K562 (cell line): Measurements from ENCODE around the gene INO80D. TPM values are rescaled to one million over a fixed set of nuclear protein-coding genes. Genes with fewer than 3 reads are reported as not detected.

Experiments used
- ATAC-seq: fragments of 200-7000 bp; cut with Tn5 transposase; 3 replicates; pipeline ENCODE4 v1.9.1; 2020; ENCODE audit warnings: moderate library complexity
- BruUV-seq: library from RNA; stranded (reverse); fragments of 400-500 nt; replicated peaks from 2 replicates; lab custom pipeline; 2021; lab: Mats Ljungman, UMichigan
- CTCF ChIA-PET: fragments of 300-600 bp; formaldehyde crosslinking; extraction: SDS; loops from one replicate; lab custom pipeline; 2021; ENCODE audit warnings: low intra/inter-chr PET ratio; lab: Yijun Ruan, JAX
- POLR2A ChIA-PET: fragments of 300-600, 350-650 bp; sonication (Branson Sonifier 250); formaldehyde crosslinking; extraction: SDS; loops from one replicate; lab custom pipeline; 2021; ENCODE audit warnings: antibody characterized with exemption, inconsistent platforms; lab: Yijun Ruan, JAX
- DNase-seq, 4 experiments: peaks; one replicate each; pipeline versions ENCODE4 v3.0.0 to v3.0.0-alpha.2; 2011 to 2018; ENCODE audit warnings: low spot score in 3 of 4, mixed read lengths in 3 of 4; ENCODE audit errors: extremely low read depth in 1 of 4
- FAIRE-seq: peaks from 2 replicates; lab custom pipeline; 2011; peaks lifted over from hg19 to GRCh38; lab: Jason Lieb, UNC
- H2AFZ ChIP-seq: 2 replicates; pipeline ENCODE4 v1.6.0; 2011; ENCODE audit warnings: low read depth, low read length, control low read depth, inconsistent platforms
- H3K27ac ChIP-seq: fragments of 200-600 bp; 3 replicates; pipeline ENCODE4 v1.8.0; 2011; ENCODE audit warnings: low read depth, mild to moderate bottlenecking, control low read depth, inconsistent platforms, low read length, moderate library complexity, mixed read lengths; ENCODE audit errors: extremely low read depth
- H3K27me3 ChIP-seq, 2 experiments: fragments of 300-600 bp in 1 of 2; 2 replicates in 1 of 2; 3 replicates in 1 of 2; pipeline versions ENCODE4 v1.6.0 to v1.8.0; 2011; ENCODE audit warnings: inconsistent platforms in 2 of 2, low read length in 2 of 2, mild to moderate bottlenecking in 1 of 2, mixed read lengths in 1 of 2, moderate library complexity in 1 of 2; ENCODE audit not compliant: control insufficient read depth in 2 of 2, insufficient read depth in 2 of 2
- H3K36me3 ChIP-seq: fragments of 300-600 bp; 3 replicates; pipeline ENCODE4 v1.8.0; 2011; ENCODE audit warnings: mild to moderate bottlenecking, low read length, inconsistent platforms; ENCODE audit not compliant: control insufficient read depth, insufficient read depth
- H3K4me1 ChIP-seq, 2 experiments: fragments of 200-600 bp in 1 of 2; replicated peaks in 1 of 2; 2 replicates in 1 of 2; 3 replicates in 1 of 2; pipeline versions ENCODE4 v1.5.1 to v1.8.0; 2011; ENCODE audit warnings: inconsistent platforms in 2 of 2, low read length in 2 of 2, mild to moderate bottlenecking in 1 of 2, mixed read lengths in 1 of 2, moderate library complexity in 1 of 2; ENCODE audit not compliant: control insufficient read depth in 2 of 2, insufficient read depth in 2 of 2
- H3K4me2 ChIP-seq: 2 replicates; pipeline ENCODE4 v1.6.1; 2011; ENCODE audit warnings: low read length, control low read depth, inconsistent platforms, mixed read lengths; ENCODE audit not compliant: insufficient read depth
- H3K4me3 ChIP-seq: fragments of 200-600 bp; sonication (generic), shearing (Covaris generic); 2 replicates; pipeline ENCODE4 v1.5.1; 2016; ENCODE audit warnings: control low read depth, inconsistent platforms
- H3K79me2 ChIP-seq: fragments of 200-600 bp; 3 replicates; pipeline ENCODE4 v1.8.0; 2011; ENCODE audit warnings: low read length, inconsistent platforms; ENCODE audit not compliant: control insufficient read depth, insufficient read depth
- H3K9ac ChIP-seq, 2 experiments: 2 replicates each; pipeline versions ENCODE4 v1.6.0 to v1.6.1; 2011; ENCODE audit warnings: low read depth in 2 of 2, low read length in 2 of 2, control low read depth in 1 of 2, inconsistent platforms in 1 of 2, mild to moderate bottlenecking in 1 of 2, mixed read lengths in 1 of 2; ENCODE audit not compliant: insufficient read depth in 1 of 2
- H3K9me1 ChIP-seq: one replicate; pipeline ENCODE4 v1.6.0; 2011; ENCODE audit warnings: inconsistent platforms, mild to moderate bottlenecking, low read length, moderate library complexity; ENCODE audit not compliant: control insufficient read depth, insufficient read depth
- H3K9me3 ChIP-seq: replicated peaks from 2 replicates; pipeline ENCODE4 v1.5.1; 2011; ENCODE audit warnings: low read depth, low read length, inconsistent platforms; ENCODE audit not compliant: control insufficient read depth, insufficient read depth
- H4K20me1 ChIP-seq: replicated peaks from 2 replicates; pipeline ENCODE4 v1.6.1; 2011; ENCODE audit warnings: low read length, inconsistent platforms, mixed read lengths; ENCODE audit not compliant: control insufficient read depth, insufficient read depth
- BRD9 ChIP-seq: fragments of 450-650 bp; IDR thresholded peaks from 2 replicates; pipeline ENCODE4 v1.6.1; 2018; ENCODE audit warnings: low read depth; ENCODE audit not compliant: partially characterized antibody
- CHD2 ChIP-seq: IDR thresholded peaks from 2 replicates; pipeline ENCODE4 v1.6.1; 2011; ENCODE audit warnings: low read depth, low read length
- CSDE1 ChIP-seq, 2 experiments: fragments of 450-650 bp; IDR thresholded peaks; 2 replicates each; pipeline ENCODE4 v1.6.1; 2016; ENCODE audit warnings: mild to moderate bottlenecking in 1 of 2
- ELF4 ChIP-seq: fragments of 450-650 bp; formaldehyde crosslinking; IDR thresholded peaks from 2 replicates; pipeline ENCODE4 v1.4.0; 2022; ENCODE audit warnings: missing genetic modification characterization
- KDM1A ChIP-seq, 2 experiments: fragments of 450-650 bp; IDR thresholded peaks; 2 replicates each; pipeline ENCODE4 v1.6.1; 2016; ENCODE audit warnings: mild to moderate bottlenecking in 2 of 2
- LARP7 ChIP-seq: fragments of 450-650 bp; IDR thresholded peaks from 2 replicates; pipeline ENCODE4 v1.6.1; 2016
- PRMT5 ChIP-seq: sonication (generic); formaldehyde crosslinking; IDR thresholded peaks from 2 replicates; pipeline ENCODE4 v1.5.0; 2020; ENCODE audit warnings: missing genetic modification reagents
- PURB ChIP-seq: sonication (generic); formaldehyde crosslinking; IDR thresholded peaks from 2 replicates; pipeline ENCODE4 v1.9.0; 2021; ENCODE audit warnings: low read depth, mild to moderate bottlenecking, missing genetic modification reagents
- ZNF184 ChIP-seq: sonication (generic); formaldehyde crosslinking; IDR thresholded peaks from 2 replicates; pipeline ENCODE4 v1.5.0; 2020; ENCODE audit warnings: missing genetic modification reagents
- ZNF384 ChIP-seq: IDR thresholded peaks from 2 replicates; pipeline ENCODE4 v1.6.1; 2012; ENCODE audit warnings: low read depth, low read length, improper control_type of control experiment
- WGBS: fragments of 100-300 bp; shearing (Covaris generic); methylation state at CpG from one replicate; pipeline ENCODE4 v1.1.6; 2016; ENCODE audit warnings: low coverage, mixed read lengths; ENCODE audit not compliant: insufficient coverage; ENCODE audit errors: missing lambda C conversion rate; 5-methylcytosine and 5-hydroxymethylcytosine counted together
- in situ Hi-C: fragments of 300-500 bp; cut with MboI; formaldehyde crosslinking; loops from 4 replicates; pipeline ENCODE4 v1.15.0; 2018; ENCODE audit warnings: inconsistent platforms, mixed read lengths
- intact Hi-C: fragments of 100-400 bp; cut with micrococcal nuclease; formaldehyde crosslinking; loops from 2 replicates; pipeline ENCODE4 v1.14.2; 2022
- polyA plus RNA-seq, 8 experiments: library from polyadenylated mRNA; depleted of rRNA in 4 of 8; stranded (reverse) in 5 of 8; unstranded in 3 of 8; fragments of >200 nt; fragmentation: Nextera tagmentation in 2 of 8; fragmentation: Illumina TruSeq in 1 of 8; extraction: Ambion mirVana in 2 of 8; extraction: Trizol in 1 of 8; gene quantifications; 2 replicates each; pipeline versions ENCODE4 v1.2.1 to v1.2.3, GENCODE V29; 2011 to 2014; ENCODE audit warnings: inconsistent platforms in 1 of 8, missing spikeins in 1 of 8
- total RNA-seq, 7 experiments: library from RNA; depleted of rRNA in 6 of 7; stranded (reverse); fragments of >200 nt in 6 of 7; fragmentation: Illumina TruSeq in 2 of 7; extraction: Trizol in 2 of 7; gene quantifications; 2 replicates each; pipeline versions ENCODE4 v1.2.1 to v1.2.3, GENCODE V29; 2011 to 2021; ENCODE audit warnings: low replicate concordance in 1 of 7
- TF ChIP-seq, protein P1 (sequence below), 2 experiments: IDR thresholded peaks; 2 replicates each; pipeline ENCODE4 v1.6.1; 2011; ENCODE audit warnings: borderline replicate concordance in 1 of 2, control low read depth in 1 of 2, low read depth in 1 of 2, low read length in 1 of 2, mild to moderate bottlenecking in 1 of 2, mixed read lengths in 1 of 2, moderate library complexity in 1 of 2; ENCODE audit not compliant: insufficient read depth in 1 of 2, insufficient read length in 1 of 2, poor library complexity in 1 of 2, severe bottlenecking in 1 of 2; ENCODE audit errors: extremely low read depth in 1 of 2
- TF ChIP-seq, protein P2 (sequence below): sonication (generic); formaldehyde crosslinking; IDR thresholded peaks from 2 replicates; pipeline ENCODE4 v1.8.1; 2022; ENCODE audit warnings: missing genetic modification reagents
- TF ChIP-seq, protein P3 (sequence below): fragments of 150-350 bp; IDR thresholded peaks from 2 replicates; pipeline ENCODE4 v1.6.1; 2014; ENCODE audit warnings: low read depth, mild to moderate bottlenecking, low read length, borderline replicate concordance

Gene INO80D
- total and polyA plus RNA-seq, 9 of the 15 experiments (the other 6 are each of a cell fraction or from before 2014, with no cell fraction given), result 0.64 to 8.1 (median 2.9) TPM

DNA sequence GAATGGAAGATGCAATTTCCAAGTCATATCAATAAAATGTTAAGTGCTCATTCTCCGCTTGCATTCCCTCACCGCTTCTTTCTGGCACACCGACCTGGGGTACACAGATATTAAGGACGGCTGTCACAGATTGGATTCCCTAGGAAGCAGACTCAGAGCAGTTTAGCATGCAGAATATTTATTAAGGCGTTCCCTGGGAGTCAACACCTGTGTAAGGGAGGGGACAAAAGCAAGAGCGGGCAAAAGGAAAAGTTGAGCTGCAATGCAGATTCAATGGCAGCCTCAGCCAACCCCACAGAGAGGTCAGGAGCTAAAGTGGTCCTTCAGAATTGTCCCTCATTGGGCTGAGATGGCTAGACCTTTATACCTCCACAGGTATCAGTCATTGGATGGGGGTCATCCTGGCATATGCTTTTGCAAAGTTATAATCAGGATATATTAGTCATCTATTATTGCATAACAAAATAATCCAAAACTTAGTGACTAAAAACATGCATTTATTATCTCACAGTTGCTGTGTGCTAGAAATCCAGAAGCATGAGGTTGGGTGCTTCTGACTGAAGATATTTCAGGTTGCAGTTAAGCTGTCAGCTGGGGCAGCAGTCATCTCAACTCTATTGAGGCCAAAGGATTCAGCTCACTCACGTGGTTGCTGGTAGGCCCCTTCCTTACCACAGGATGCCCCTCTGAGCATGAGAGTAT, 27.0 kb upstream of the INO80D start:
- no peak for FAIRE-seq
- H3K79me2 ChIP-seq, result no peaks in the 10 kb centered on the region
- TF ChIP-seq, protein P1, sequence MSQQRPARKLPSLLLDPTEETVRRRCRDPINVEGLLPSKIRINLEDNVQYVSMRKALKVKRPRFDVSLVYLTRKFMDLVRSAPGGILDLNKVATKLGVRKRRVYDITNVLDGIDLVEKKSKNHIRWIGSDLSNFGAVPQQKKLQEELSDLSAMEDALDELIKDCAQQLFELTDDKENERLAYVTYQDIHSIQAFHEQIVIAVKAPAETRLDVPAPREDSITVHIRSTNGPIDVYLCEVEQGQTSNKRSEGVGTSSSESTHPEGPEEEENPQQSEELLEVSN (IDR thresholded peaks at IDR 0.05; ENCODE audit: borderline replicate concordance in 1 of 2, extremely low read depth in 1 of 2, insufficient read depth in 1 of 2, insufficient read length in 1 of 2, low read depth in 1 of 2, low read length in 1 of 2, poor library complexity in 1 of 2, severe bottlenecking in 1 of 2), result no peak
- TF ChIP-seq ZNF384 (no peak), BRD9 (no peak), CHD2 (no peak), KDM1A (IDR thresholded peaks at IDR 0.05) (no peak), ELF4 (CRISPR knock-in tag) (no peak), PRMT5 (CRISPR knock-in tag) (no peak), PURB (CRISPR knock-in tag) (no peak), ZNF184 (CRISPR knock-in tag) (no peak), LARP7 (no peak), CSDE1 (IDR thresholded peaks at IDR 0.05) (no peak)
- TF ChIP-seq, protein P2, sequence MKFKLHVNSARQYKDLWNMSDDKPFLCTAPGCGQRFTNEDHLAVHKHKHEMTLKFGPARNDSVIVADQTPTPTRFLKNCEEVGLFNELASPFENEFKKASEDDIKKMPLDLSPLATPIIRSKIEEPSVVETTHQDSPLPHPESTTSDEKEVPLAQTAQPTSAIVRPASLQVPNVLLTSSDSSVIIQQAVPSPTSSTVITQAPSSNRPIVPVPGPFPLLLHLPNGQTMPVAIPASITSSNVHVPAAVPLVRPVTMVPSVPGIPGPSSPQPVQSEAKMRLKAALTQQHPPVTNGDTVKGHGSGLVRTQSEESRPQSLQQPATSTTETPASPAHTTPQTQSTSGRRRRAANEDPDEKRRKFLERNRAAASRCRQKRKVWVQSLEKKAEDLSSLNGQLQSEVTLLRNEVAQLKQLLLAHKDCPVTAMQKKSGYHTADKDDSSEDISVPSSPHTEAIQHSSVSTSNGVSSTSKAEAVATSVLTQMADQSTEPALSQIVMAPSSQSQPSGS, result no peak
- TF ChIP-seq, protein P3, sequence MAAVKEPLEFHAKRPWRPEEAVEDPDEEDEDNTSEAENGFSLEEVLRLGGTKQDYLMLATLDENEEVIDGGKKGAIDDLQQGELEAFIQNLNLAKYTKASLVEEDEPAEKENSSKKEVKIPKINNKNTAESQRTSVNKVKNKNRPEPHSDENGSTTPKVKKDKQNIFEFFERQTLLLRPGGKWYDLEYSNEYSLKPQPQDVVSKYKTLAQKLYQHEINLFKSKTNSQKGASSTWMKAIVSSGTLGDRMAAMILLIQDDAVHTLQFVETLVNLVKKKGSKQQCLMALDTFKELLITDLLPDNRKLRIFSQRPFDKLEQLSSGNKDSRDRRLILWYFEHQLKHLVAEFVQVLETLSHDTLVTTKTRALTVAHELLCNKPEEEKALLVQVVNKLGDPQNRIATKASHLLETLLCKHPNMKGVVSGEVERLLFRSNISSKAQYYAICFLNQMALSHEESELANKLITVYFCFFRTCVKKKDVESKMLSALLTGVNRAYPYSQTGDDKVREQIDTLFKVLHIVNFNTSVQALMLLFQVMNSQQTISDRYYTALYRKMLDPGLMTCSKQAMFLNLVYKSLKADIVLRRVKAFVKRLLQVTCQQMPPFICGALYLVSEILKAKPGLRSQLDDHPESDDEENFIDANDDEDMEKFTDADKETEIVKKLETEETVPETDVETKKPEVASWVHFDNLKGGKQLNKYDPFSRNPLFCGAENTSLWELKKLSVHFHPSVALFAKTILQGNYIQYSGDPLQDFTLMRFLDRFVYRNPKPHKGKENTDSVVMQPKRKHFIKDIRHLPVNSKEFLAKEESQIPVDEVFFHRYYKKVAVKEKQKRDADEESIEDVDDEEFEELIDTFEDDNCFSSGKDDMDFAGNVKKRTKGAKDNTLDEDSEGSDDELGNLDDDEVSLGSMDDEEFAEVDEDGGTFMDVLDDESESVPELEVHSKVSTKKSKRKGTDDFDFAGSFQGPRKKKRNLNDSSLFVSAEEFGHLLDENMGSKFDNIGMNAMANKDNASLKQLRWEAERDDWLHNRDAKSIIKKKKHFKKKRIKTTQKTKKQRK, result no peak

More for the DNA sequence above, 27.0 kb upstream of the INO80D start:
- Histone ChIP-seq H3K4me3 (no peak overlapping the region), H3K4me2 (no peak overlapping the region), H4K20me1 (no peaks in the 10 kb centered on the region), H2AFZ (no peak overlapping the region), H3K27me3 (no peaks in the 10 kb centered on the region), H3K4me1 (no peaks in the 10 kb centered on the region; a peak in 1 of 5 replicates), H3K9me3 (no peaks in the 10 kb centered on the region), H3K9me1 (no peaks in the 10 kb centered on the region), H3K27ac (no peak overlapping the region), H3K9ac (no peak overlapping the region), H3K36me3 (peaks cover 8% of the 10 kb centered on the region; the same call in 1 of the 3 replicates)
- CTCF ChIA-PET, result no interaction called here
- POLR2A ChIA-PET, result no interaction called here
- DNase-seq, result no peak
- no peak for ATAC-seq
- 72% methylated on average over 7 of the region's 7 CpGs for WGBS
- intact Hi-C loops (no loop called here), in situ Hi-C loops (no loop called here)
- no TSS peak for BruUV-seq
